IPS-20b (cell line): Measurements from ENCODE around the gene KRT81.

Experiments
- H3K27ac ChIP-seq: one replicate; pipeline ENCODE4 v1.5.1; 2013; ENCODE audit warnings: low read length
- H3K27me3 ChIP-seq: 2 replicates; pipeline ENCODE4 v1.6.1; 2013; ENCODE audit warnings: mild to moderate bottlenecking, low read length, inconsistent platforms; ENCODE audit not compliant: insufficient read depth
- H3K36me3 ChIP-seq: 2 replicates; pipeline ENCODE4 v1.6.1; 2013; ENCODE audit warnings: low read depth, mild to moderate bottlenecking, inconsistent platforms, low read length, moderate library complexity; ENCODE audit not compliant: insufficient read depth
- H3K4me1 ChIP-seq: 2 replicates; pipeline ENCODE4 v1.6.1; 2013; ENCODE audit warnings: mild to moderate bottlenecking, control low read depth, inconsistent platforms, low read length, moderate library complexity; ENCODE audit not compliant: insufficient read depth
- H3K4me3 ChIP-seq: 2 replicates; pipeline ENCODE4 v1.5.1; 2013; ENCODE audit warnings: mild to moderate bottlenecking, low read length, inconsistent platforms
- H3K9ac ChIP-seq: 2 replicates; pipeline ENCODE4 v1.6.1; 2013; ENCODE audit warnings: low read depth, mild to moderate bottlenecking, inconsistent platforms, low read length, moderate library complexity
- H3K9me3 ChIP-seq: 2 replicates; pipeline ENCODE4 v1.6.1; 2013; ENCODE audit warnings: mild to moderate bottlenecking, low read depth, low read length, inconsistent platforms; ENCODE audit not compliant: insufficient read depth

KRT81 gene

DNA sequence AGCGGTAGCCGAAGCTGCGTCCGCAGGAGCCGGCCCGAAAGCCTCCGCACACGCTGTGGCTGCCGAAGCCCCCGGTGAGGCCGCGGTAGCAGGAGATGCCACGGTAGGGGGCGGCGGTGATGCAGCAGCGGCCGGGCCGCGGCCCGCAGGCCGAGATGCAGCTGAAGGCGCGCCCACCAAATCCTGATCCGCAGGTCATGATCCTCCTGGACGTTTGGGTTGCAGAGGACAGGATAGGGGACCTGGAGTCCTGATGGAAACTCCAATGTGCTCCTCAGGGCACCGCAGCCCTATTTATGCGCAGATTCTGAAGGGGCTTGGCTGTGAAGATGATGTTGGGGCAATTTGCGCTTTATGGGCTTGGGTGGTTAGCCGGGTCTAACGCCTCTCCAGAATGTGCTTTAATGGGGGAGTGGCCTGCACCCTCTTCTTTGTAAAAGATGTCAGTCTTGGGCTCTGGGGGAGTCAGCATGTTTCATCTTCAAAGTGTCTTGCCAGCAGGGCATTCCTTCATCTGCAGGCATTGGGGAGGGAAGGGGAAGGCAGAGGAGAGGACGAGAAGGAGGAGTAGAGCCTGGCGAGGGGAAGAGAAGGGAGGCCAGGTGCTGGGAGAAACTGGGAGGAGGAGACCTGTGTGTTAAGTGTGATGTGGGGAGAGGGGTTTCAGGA, at the start of gene KRT81:
Gene KRT81, minus strand, starts transcription at position 268 of the 669 bp plus-strand sequence. Its CDS starts 69 bp downstream, at position 199.
- peaks cover 9% of the 10 kb centered on the region for H3K27me3 ChIP-seq
- H3K4me3 ChIP-seq, result no peak within 1 kb of the TSS
- no peaks in the 10 kb centered on the region for H3K9me3 ChIP-seq
- H3K4me1 ChIP-seq, result no peaks in the 10 kb centered on the region
- no peak within 1 kb of the TSS for H3K27ac ChIP-seq
- H3K9ac ChIP-seq, result no peak within 1 kb of the TSS
- H3K36me3 ChIP-seq, result no peaks in the 10 kb centered on the region

DNA sequence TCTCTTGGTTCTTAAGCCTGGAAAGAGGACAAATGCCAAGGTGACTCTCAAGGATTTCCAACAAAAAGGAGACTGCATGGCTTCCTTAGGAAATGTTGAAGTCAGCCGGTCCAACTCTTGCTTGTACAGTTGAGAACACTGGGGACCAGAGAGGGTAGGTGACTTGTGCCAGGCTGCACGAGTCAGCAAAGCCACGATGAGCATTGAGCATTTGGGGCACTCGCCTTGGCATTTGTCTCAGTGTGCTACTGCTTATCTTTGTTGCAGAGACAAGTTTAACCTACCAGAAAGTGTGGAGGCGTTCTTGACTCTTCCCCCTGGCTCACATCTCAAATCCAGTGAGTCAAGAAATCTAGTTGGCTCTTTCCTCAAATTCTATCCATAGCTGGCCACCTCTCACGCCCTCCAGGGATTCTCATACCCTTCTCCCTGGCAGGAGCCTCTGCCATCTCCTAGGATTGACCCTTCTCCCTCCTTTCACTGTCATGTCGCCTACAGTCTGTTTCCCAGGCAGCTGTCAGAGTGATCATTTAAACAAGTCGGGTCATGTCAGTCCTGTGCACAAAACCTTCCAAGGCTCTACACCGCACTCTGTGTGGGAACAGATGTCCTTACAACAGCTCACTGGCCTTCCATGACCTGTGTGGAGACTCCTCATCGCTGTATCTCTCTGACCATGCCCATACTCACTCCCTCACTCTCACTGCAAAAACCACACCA, 47.1 kb upstream of the KRT81 start:
- Histone ChIP-seq H3K27ac (no peak overlapping the region), H3K27me3 (no peaks in the 10 kb centered on the region; the same call in 1 of the 2 replicates), H3K9me3 (no peaks in the 10 kb centered on the region), H3K4me3 (no peak overlapping the region), H3K9ac (no peak overlapping the region), H3K36me3 (no peaks in the 10 kb centered on the region), H3K4me1 (no peaks in the 10 kb centered on the region; the same call in 1 of the 2 replicates)

- no peaks in the 10 kb centered on the region; the same call in 1 of the 2 replicates for H3K4me1 ChIP-seq
- no peaks in the 10 kb centered on the region for H3K9me3 ChIP-seq
- no peaks in the 10 kb centered on the region for H3K36me3 ChIP-seq
- H3K27me3 ChIP-seq, result no peaks in the 10 kb centered on the region
- no peak overlapping the region for H3K9ac ChIP-seq
- H3K4me3 ChIP-seq, result no peak overlapping the region
- H3K27ac ChIP-seq, result no peak overlapping the region
Observed at GRCh38 chr12:52337054-52337453, 45.7 kb upstream of the KRT81 start.

- Histone ChIP-seq H3K9me3 (no peaks in the 10 kb centered on the region), H3K4me3 (no peak overlapping the region), H3K36me3 (no peaks in the 10 kb centered on the region), H3K9ac (no peak overlapping the region), H3K27ac (no peak overlapping the region), H3K4me1 (no peaks in the 10 kb centered on the region; the same call in 1 of the 2 replicates), H3K27me3 (no peaks in the 10 kb centered on the region)
Observed at GRCh38 chr12:52336641-52337040, 45.3 kb upstream of the KRT81 start.

GRCh38 chr12:52335598-52336262, 44.4 kb upstream of the KRT81 start:
- no peak overlapping the region for H3K9ac ChIP-seq
- no peaks in the 10 kb centered on the region for H3K36me3 ChIP-seq
- H3K4me3 ChIP-seq, result no peak overlapping the region
- H3K4me1 ChIP-seq, result no peaks in the 10 kb centered on the region; the same call in 1 of the 2 replicates
- H3K9me3 ChIP-seq, result no peaks in the 10 kb centered on the region
- no peaks in the 10 kb centered on the region for H3K27me3 ChIP-seq
- H3K27ac ChIP-seq, result no peak overlapping the region

GRCh38 chr12:52334185-52334584, 42.9 kb upstream of the KRT81 start:
- no peak overlapping the region for H3K4me3 ChIP-seq
- H3K36me3 ChIP-seq, result no peaks in the 10 kb centered on the region
- no peak overlapping the region for H3K9ac ChIP-seq
- no peaks in the 10 kb centered on the region for H3K9me3 ChIP-seq
- no peaks in the 10 kb centered on the region; the same call in 1 of the 2 replicates for H3K4me1 ChIP-seq
- no peak overlapping the region for H3K27ac ChIP-seq
- H3K27me3 ChIP-seq, result no peaks in the 10 kb centered on the region

- no peak overlapping the region for H3K9ac ChIP-seq
- no peaks in the 10 kb centered on the region for H3K9me3 ChIP-seq
- H3K27ac ChIP-seq, result no peak overlapping the region
- no peaks in the 10 kb centered on the region; the same call in 1 of the 2 replicates for H3K4me1 ChIP-seq
- no peaks in the 10 kb centered on the region for H3K36me3 ChIP-seq
- no peak overlapping the region for H3K4me3 ChIP-seq
- H3K27me3 ChIP-seq, result no peaks in the 10 kb centered on the region; the same call in 1 of the 2 replicates
Observed at GRCh38 chr12:52333321-52333720, 42.0 kb upstream of the KRT81 start.

- H3K36me3 ChIP-seq, result no peaks in the 10 kb centered on the region
- no peak overlapping the region for H3K27ac ChIP-seq
- no peaks in the 10 kb centered on the region; the same call in 1 of the 2 replicates for H3K27me3 ChIP-seq
- no peaks in the 10 kb centered on the region for H3K9me3 ChIP-seq
- no peak overlapping the region for H3K4me3 ChIP-seq
- no peak overlapping the region for H3K9ac ChIP-seq
- no peaks in the 10 kb centered on the region; the same call in 1 of the 2 replicates for H3K4me1 ChIP-seq
Observed at GRCh38 chr12:52332381-52332780, 41.0 kb upstream of the KRT81 start.

GRCh38 chr12:52331833-52332232, 40.5 kb upstream of the KRT81 start:
- Histone ChIP-seq H3K27me3 (no peaks in the 10 kb centered on the region; the same call in 1 of the 2 replicates), H3K9ac (no peak overlapping the region), H3K4me1 (no peaks in the 10 kb centered on the region; the same call in 1 of the 2 replicates), H3K36me3 (no peaks in the 10 kb centered on the region), H3K9me3 (no peaks in the 10 kb centered on the region), H3K4me3 (no peak overlapping the region), H3K27ac (no peak overlapping the region)

GRCh38 chr12:52331039-52331438, 39.7 kb upstream of the KRT81 start:
- H3K4me3 ChIP-seq, result no peak overlapping the region
- H3K27ac ChIP-seq, result no peak overlapping the region
- no peaks in the 10 kb centered on the region for H3K9me3 ChIP-seq
- H3K9ac ChIP-seq, result no peak overlapping the region
- H3K36me3 ChIP-seq, result no peaks in the 10 kb centered on the region
- no peaks in the 10 kb centered on the region; the same call in 1 of the 2 replicates for H3K27me3 ChIP-seq
- H3K4me1 ChIP-seq, result no peaks in the 10 kb centered on the region; the same call in 1 of the 2 replicates

GRCh38 chr12:52327830-52328500, 36.6 kb upstream of the KRT81 start:
- H3K27me3 ChIP-seq, result no peaks in the 10 kb centered on the region; the same call in 1 of the 2 replicates
- H3K4me3 ChIP-seq, result no peak overlapping the region
- no peaks in the 10 kb centered on the region for H3K9me3 ChIP-seq
- no peaks in the 10 kb centered on the region for H3K36me3 ChIP-seq
- H3K27ac ChIP-seq, result no peak overlapping the region
- no peak overlapping the region for H3K9ac ChIP-seq
- no peaks in the 10 kb centered on the region for H3K4me1 ChIP-seq
